ENCODE measurements around the gene CORO7. TPM values are rescaled to one million over a fixed set of nuclear protein-coding genes. Genes with fewer than 3 reads are reported as not detected.
A peak's percentile ranks its signal among the peaks of the same experiment; 100 is the strongest.

CORO7 gene
- polyA plus RNA-seq, 3 donors: 44.7 to 181 (median 68.4) TPM

DNA sequence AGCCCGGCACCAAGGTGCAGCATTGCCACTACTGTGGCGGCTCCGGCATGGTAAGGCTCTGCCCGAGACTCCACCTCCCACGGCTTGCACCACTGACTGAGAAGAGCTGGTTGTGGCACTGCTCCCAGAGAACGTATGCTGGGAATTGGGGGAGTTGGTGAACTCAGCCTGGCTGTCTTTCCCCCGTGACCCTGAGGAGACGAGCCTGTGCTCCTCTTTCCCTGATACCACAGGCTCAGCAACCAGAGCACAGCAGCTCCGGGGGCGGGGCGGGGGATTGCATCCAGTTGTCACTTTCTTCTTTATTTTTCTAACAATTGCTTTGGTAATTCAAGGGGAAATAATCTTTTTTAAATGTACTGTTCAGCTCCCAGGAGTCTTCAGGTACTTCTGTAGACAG, 26.0 kb upstream of the CORO7 start:
- H3K9me3 Mint-ChIP-seq: peaks cover 0 to 1% (median 0%) of the 10 kb centered on the region in 7 donors
- no peaks in the 10 kb centered on the region for H3K4me1 ChIP-seq (ENCODE audit: control insufficient read depth in 1 of 2, insufficient read depth in 2 of 2, low read length in 2 of 2)
- H3K27ac Mint-ChIP-seq: peak overlapping the region in 1 of 7 donors; percentile 43
- H3K27ac ChIP-seq (ENCODE audit: low read depth in 1 of 2, low read length in 2 of 2): no peak overlapping the region
- no peak overlapping the region for H2AFZ ChIP-seq (ENCODE audit: insufficient read depth, low read depth, low read length, poor library complexity, severe bottlenecking)
- no peaks in the 10 kb centered on the region for H3K79me2 ChIP-seq (ENCODE audit: insufficient read depth, low read length)
- H3K4me1 Mint-ChIP-seq: no peaks in the 10 kb centered on the region
- WGBS (ENCODE audit: insufficient coverage): 100% methylated on average over 5 of the region's 11 CpGs
- no peaks in the 10 kb centered on the region for H3K9me3 ChIP-seq (replicated peaks in 1 of 2; ENCODE audit: control insufficient read depth in 1 of 2, insufficient read depth in 1 of 2, low read length in 2 of 2)
- H3K36me3 ChIP-seq (replicated peaks in 1 of 2; ENCODE audit: control insufficient read depth in 1 of 2, insufficient read depth in 2 of 2, low read length in 2 of 2): peaks cover 80 to 99% of the 10 kb centered on the region in 2 donors
- intact Hi-C loops (cut with micrococcal nuclease): no loop called here
- no peak for DNase-seq
- peaks cover 80 to 96% of the 10 kb centered on the region in 2 donors for H3K36me3 Mint-ChIP-seq
- H3K9ac ChIP-seq (ENCODE audit: insufficient read depth, low read length, poor library complexity, severe bottlenecking): no peak overlapping the region
- H3K4me3 Mint-ChIP-seq: no peak overlapping the region
- no peaks in the 10 kb centered on the region for H3K27me3 ChIP-seq (ENCODE audit: control insufficient read depth in 2 of 2, insufficient read depth in 2 of 2, low read length in 2 of 2)
- H3K4me3 ChIP-seq (replicated peaks in 1 of 3; ENCODE audit: low read depth in 2 of 3, low read length in 3 of 3): no peak overlapping the region
- TF ChIP-seq, protein P1, sequence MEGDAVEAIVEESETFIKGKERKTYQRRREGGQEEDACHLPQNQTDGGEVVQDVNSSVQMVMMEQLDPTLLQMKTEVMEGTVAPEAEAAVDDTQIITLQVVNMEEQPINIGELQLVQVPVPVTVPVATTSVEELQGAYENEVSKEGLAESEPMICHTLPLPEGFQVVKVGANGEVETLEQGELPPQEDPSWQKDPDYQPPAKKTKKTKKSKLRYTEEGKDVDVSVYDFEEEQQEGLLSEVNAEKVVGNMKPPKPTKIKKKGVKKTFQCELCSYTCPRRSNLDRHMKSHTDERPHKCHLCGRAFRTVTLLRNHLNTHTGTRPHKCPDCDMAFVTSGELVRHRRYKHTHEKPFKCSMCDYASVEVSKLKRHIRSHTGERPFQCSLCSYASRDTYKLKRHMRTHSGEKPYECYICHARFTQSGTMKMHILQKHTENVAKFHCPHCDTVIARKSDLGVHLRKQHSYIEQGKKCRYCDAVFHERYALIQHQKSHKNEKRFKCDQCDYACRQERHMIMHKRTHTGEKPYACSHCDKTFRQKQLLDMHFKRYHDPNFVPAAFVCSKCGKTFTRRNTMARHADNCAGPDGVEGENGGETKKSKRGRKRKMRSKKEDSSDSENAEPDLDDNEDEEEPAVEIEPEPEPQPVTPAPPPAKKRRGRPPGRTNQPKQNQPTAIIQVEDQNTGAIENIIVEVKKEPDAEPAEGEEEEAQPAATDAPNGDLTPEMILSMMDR (IDR thresholded peaks at IDR 0.05): no peak
- no peak overlapping the region for H3K4me2 ChIP-seq (replicated peaks; ENCODE audit: extremely low read depth, low read length, poor library complexity, severe bottlenecking)
- no peaks in the 10 kb centered on the region for H4K20me1 ChIP-seq (ENCODE audit: insufficient read depth, low read length)
- no peaks in the 10 kb centered on the region for H3K27me3 Mint-ChIP-seq (ENCODE audit: low read depth in 3 of 3)

DNA sequence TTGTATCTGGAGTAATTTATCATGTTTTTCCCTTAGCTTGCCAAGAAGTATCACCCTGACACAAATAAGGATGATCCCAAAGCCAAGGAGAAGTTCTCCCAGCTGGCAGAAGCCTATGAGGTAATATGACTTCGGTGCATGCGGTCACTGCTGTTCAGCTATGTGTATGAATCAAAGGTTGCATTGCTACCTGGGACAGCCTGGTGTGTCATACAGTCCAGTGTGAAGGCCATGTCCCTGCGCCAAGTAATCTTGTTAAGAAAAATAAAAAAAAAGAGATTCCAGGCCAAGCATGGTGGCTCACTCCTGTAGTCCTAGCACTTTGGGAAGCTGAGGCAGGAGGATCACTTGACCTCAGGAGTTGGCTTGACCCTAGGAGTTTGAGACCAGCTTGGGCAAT, 21.0 kb upstream of the CORO7 start:
- no peak overlapping the region for H3K4me3 ChIP-seq (replicated peaks in 1 of 3; ENCODE audit: low read depth in 2 of 3, low read length in 3 of 3)
- DNase-seq: no peak
- H3K27me3 ChIP-seq (ENCODE audit: control insufficient read depth in 2 of 2, insufficient read depth in 2 of 2, low read length in 2 of 2): no peaks in the 10 kb centered on the region
- no peak overlapping the region for H2AFZ ChIP-seq (ENCODE audit: insufficient read depth, low read depth, low read length, poor library complexity, severe bottlenecking)
- peaks cover 67 to 73% of the 10 kb centered on the region in 2 donors for H3K36me3 Mint-ChIP-seq
- H3K27me3 Mint-ChIP-seq (ENCODE audit: low read depth in 3 of 3): no peaks in the 10 kb centered on the region
- no peak overlapping the region for H3K4me2 ChIP-seq (replicated peaks; ENCODE audit: extremely low read depth, low read length, poor library complexity, severe bottlenecking)
- H3K27ac Mint-ChIP-seq: peak overlapping the region in 1 of 7 donors; percentile 12
- no peaks in the 10 kb centered on the region for H3K79me2 ChIP-seq (ENCODE audit: insufficient read depth, low read length)
- no peak overlapping the region for H3K9ac ChIP-seq (ENCODE audit: insufficient read depth, low read length, poor library complexity, severe bottlenecking)
- intact Hi-C loops (cut with micrococcal nuclease): no loop called here
- H3K27ac ChIP-seq (ENCODE audit: low read depth in 1 of 2, low read length in 2 of 2): peak overlapping the region in 1 of 2 donors; percentile 4
- WGBS (ENCODE audit: insufficient coverage): 90% methylated on average over 2 of the region's 3 CpGs
- H3K4me1 ChIP-seq (ENCODE audit: control insufficient read depth in 1 of 2, insufficient read depth in 2 of 2, low read length in 2 of 2): no peaks in the 10 kb centered on the region
- H4K20me1 ChIP-seq (ENCODE audit: insufficient read depth, low read length): no peaks in the 10 kb centered on the region
- H3K9me3 Mint-ChIP-seq: peaks cover 0 to 1% (median 0%) of the 10 kb centered on the region in 7 donors
- H3K4me1 Mint-ChIP-seq: no peaks in the 10 kb centered on the region
- no peak overlapping the region for H3K4me3 Mint-ChIP-seq
- TF ChIP-seq, protein P1 (IDR thresholded peaks at IDR 0.05): no peak
- H3K9me3 ChIP-seq (replicated peaks in 1 of 2; ENCODE audit: control insufficient read depth in 1 of 2, insufficient read depth in 1 of 2, low read length in 2 of 2): no peaks in the 10 kb centered on the region
- peaks cover 66 to 86% of the 10 kb centered on the region in 2 donors for H3K36me3 ChIP-seq (replicated peaks in 1 of 2; ENCODE audit: control insufficient read depth in 1 of 2, insufficient read depth in 2 of 2, low read length in 2 of 2)

Data from CD14-positive monocyte (primary cell).